Brain pericyte (primary cell): ENCODE data around the gene FLG.
"Not testable (repeated sequence)": the region's sequence is repeated elsewhere in the genome, so short reads cannot be mapped to it uniquely, and the experiment has no call there.

ENCODE experiments used
- DNase-seq: peaks from one replicate; pipeline ENCODE4 v3.0.0-alpha.2; 2012; ENCODE audit warnings: low read depth, low spot score

FLG gene

DNA sequence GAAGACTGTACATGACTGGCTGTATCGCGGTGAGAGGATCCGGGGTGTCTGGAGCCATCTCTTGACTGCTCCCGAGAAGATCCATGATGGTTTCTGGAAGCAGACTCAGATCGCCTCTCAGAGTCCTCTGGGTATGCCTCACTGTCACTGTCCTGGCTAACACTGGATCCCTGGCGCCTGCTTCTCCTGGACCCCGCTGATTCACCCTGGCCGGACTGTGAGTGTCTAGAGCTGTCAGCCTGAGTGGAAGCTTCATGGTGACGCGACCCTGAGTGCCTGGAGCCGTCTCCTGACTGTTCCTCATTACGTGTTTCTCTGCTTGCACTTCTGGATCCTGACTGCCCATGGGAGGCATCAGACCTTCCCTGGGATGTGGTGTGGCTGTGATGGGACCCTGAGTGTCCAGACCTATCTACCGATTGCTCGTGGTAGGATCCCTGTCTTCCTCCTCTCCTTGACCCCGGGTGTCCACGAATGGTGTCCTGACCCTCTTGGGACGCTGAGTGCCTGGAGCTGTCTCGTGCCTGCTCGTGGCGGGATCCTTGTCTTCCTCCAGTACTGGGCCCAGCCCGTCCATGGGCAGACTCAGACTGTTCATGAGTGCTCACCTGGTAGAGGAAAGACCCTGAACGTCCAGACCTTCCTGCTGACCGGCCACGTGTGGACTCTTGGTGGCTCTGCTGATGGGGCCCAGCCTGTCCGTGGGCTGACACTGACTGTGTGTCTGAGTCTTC is 21.7 kb downstream of the FLG start:
- DNase-seq = not testable (repeated sequence)

DNA sequence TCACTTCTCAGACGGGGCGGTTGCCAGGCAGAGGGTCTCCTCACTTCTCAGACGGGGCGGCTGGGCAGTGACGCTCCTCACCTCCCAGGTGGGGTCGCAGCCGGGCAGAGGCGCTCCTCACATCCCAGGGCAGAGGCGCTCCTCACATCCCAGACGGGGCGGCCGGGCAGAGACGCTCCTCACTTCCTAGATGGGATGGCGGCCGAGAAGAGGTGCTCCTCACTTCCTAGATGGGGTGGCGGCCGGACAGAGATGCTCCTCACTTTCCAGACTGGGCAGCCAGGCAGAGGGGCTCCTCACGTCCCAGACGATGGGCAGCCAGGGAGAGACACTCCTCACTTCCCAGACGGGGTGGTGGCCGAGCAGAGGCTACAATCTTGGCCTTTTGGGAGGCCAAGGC is 68.6 kb downstream of the FLG start:
- not testable (repeated sequence) for DNase-seq
